Neuronal stem cell (in vitro differentiated cells): ENCODE measurements around the gene WFDC5.
"Not testable (repeated sequence)": the region's sequence is repeated elsewhere in the genome, so short reads cannot be mapped to it uniquely, and the experiment has no call there.

Experiments used
- DNase-seq: peaks from one replicate; pipeline ENCODE4 v3.0.0-alpha.2; 2013; ENCODE audit warnings: low spot score
- H2AFZ ChIP-seq: one replicate; pipeline ENCODE4 v1.6.1; 2013; ENCODE audit warnings: mild to moderate bottlenecking, low read length, inconsistent platforms
- H2AK5ac ChIP-seq: 2 replicates; pipeline ENCODE4 v1.6.1; 2013; ENCODE audit warnings: low read depth, mild to moderate bottlenecking, inconsistent platforms, low read length, moderate library complexity, mixed read lengths
- H2BK120ac ChIP-seq: 2 replicates; pipeline ENCODE4 v1.6.1; 2013; ENCODE audit warnings: low read depth, mild to moderate bottlenecking, inconsistent platforms, low read length, moderate library complexity, mixed read lengths
- H2BK12ac ChIP-seq: one replicate; pipeline ENCODE4 v1.6.1; 2013; ENCODE audit warnings: low read length, inconsistent platforms
- H2BK15ac ChIP-seq: 2 replicates; pipeline ENCODE4 v1.6.1; 2013; ENCODE audit warnings: mild to moderate bottlenecking, low read length, inconsistent platforms, mixed read lengths
- H2BK5ac ChIP-seq: one replicate; pipeline ENCODE4 v1.6.1; 2013; ENCODE audit warnings: inconsistent platforms, mild to moderate bottlenecking, low read length, moderate library complexity
- H3K14ac ChIP-seq: one replicate; pipeline ENCODE4 v1.6.1; 2013; ENCODE audit warnings: low read length, inconsistent platforms
- H3K18ac ChIP-seq: 2 replicates; pipeline ENCODE4 v1.6.1; 2013; ENCODE audit warnings: low read length, inconsistent platforms
- H3K23ac ChIP-seq: 2 replicates; pipeline ENCODE4 v1.6.1; 2013; ENCODE audit warnings: low read depth, mild to moderate bottlenecking, mixed read lengths, low read length, inconsistent platforms; ENCODE audit not compliant: poor library complexity
- H3K27ac ChIP-seq: replicated peaks from 3 replicates; pipeline ENCODE4 v1.5.1; 2013; ENCODE audit warnings: low read length, inconsistent platforms
- H3K27me3 ChIP-seq, 3 experiments: 2 replicates each; pipeline ENCODE4 v1.6.1; 2013; ENCODE audit warnings: low read length in 3 of 3, mild to moderate bottlenecking in 2 of 3, inconsistent platforms in 1 of 3, low read depth in 1 of 3, mixed read lengths in 1 of 3, moderate library complexity in 1 of 3; ENCODE audit not compliant: control insufficient read depth in 3 of 3, insufficient read depth in 3 of 3
- H3K36me3 ChIP-seq, 2 donors: replicated peaks in 1 of 2; 2 replicates each; pipeline ENCODE4 v1.6.1; 2013; ENCODE audit warnings: low read length in 2 of 2; ENCODE audit not compliant: control insufficient read depth in 2 of 2, insufficient read depth in 2 of 2
- H3K4ac ChIP-seq: 2 replicates; pipeline ENCODE4 v1.6.1; 2013; ENCODE audit warnings: inconsistent platforms, mild to moderate bottlenecking, low read length, moderate library complexity
- H3K4me1 ChIP-seq, 2 donors: 1 replicate in 1 of 2; 2 replicates in 1 of 2; pipeline ENCODE4 v1.6.1; 2013; ENCODE audit warnings: low read length in 2 of 2, low read depth in 1 of 2; ENCODE audit not compliant: control insufficient read depth in 2 of 2, insufficient read depth in 1 of 2
- H3K4me2 ChIP-seq: one replicate; pipeline ENCODE4 v1.6.1; 2013; ENCODE audit warnings: mild to moderate bottlenecking, low read length, inconsistent platforms; ENCODE audit not compliant: insufficient read depth, poor library complexity, severe bottlenecking
- H3K4me3 ChIP-seq, 2 donors: 2 replicates each; pipeline ENCODE4 v1.5.1; 2013; ENCODE audit warnings: low read length in 2 of 2, mild to moderate bottlenecking in 2 of 2, inconsistent platforms in 1 of 2, moderate library complexity in 1 of 2
- H3K79me1 ChIP-seq: one replicate; pipeline ENCODE4 v1.6.1; 2013; ENCODE audit warnings: low read depth, mild to moderate bottlenecking, inconsistent platforms, low read length, moderate library complexity
- H3K9ac ChIP-seq: one replicate; pipeline ENCODE4 v1.6.1; 2013; ENCODE audit warnings: mild to moderate bottlenecking, low read depth, low read length, inconsistent platforms; ENCODE audit not compliant: poor library complexity
- H3K9me3 ChIP-seq, 2 donors: replicated peaks in 1 of 2; 2 replicates each; pipeline versions ENCODE3 to v1.6.1; 2013; ENCODE audit warnings: low read length in 2 of 2, mild to moderate bottlenecking in 2 of 2, inconsistent platforms in 1 of 2, low read depth in 1 of 2, mixed read lengths in 1 of 2, moderate library complexity in 1 of 2; ENCODE audit not compliant: control insufficient read depth in 2 of 2, insufficient read depth in 1 of 2
- H4K8ac ChIP-seq: one replicate; pipeline ENCODE4 v1.6.1; 2013; ENCODE audit warnings: low read depth, mild to moderate bottlenecking, inconsistent platforms, low read length, moderate library complexity
- H4K91ac ChIP-seq: one replicate; pipeline ENCODE4 v1.6.1; 2013; ENCODE audit warnings: low read length, low read depth, mild to moderate bottlenecking, inconsistent platforms; ENCODE audit not compliant: poor library complexity
- WGBS, 2 donors: extraction: QIAGEN DNeasy Blood & Tissue Kit; methylation state at CpG; one replicate each; pipeline ENCODE4 v1.1.7; 2013; ENCODE audit warnings: missing lambda C conversion rate in 2 of 2, mixed read lengths in 1 of 2; ENCODE audit not compliant: insufficient read length in 2 of 2, insufficient replicate concordance in 1 of 2; ENCODE audit errors: extremely low coverage in 2 of 2; 5-methylcytosine and 5-hydroxymethylcytosine counted together

The WFDC5 gene

GRCh38 chr20:45154794-45155193 is 39.8 kb upstream of the WFDC5 start:
- not testable (repeated sequence) for H3K4me1 ChIP-seq, H4K91ac ChIP-seq, H2BK15ac ChIP-seq, DNase-seq, H3K9me3 ChIP-seq, H3K4ac ChIP-seq, H3K79me1 ChIP-seq, H3K27me3 ChIP-seq, H2AK5ac ChIP-seq, H4K8ac ChIP-seq, H3K14ac ChIP-seq, H2BK5ac ChIP-seq, H3K36me3 ChIP-seq, H3K9ac ChIP-seq, H3K4me2 ChIP-seq, H3K27ac ChIP-seq, H2AFZ ChIP-seq, H2BK120ac ChIP-seq, H2BK12ac ChIP-seq, H3K4me3 ChIP-seq, H3K18ac ChIP-seq, H3K23ac ChIP-seq
- no CpG with 5 or more reads among the region's 1 CpG for WGBS, 2 donors

- H4K8ac ChIP-seq, result no peak overlapping the region
- H2BK5ac ChIP-seq, result no peak overlapping the region
- H3K27ac ChIP-seq, result no peak overlapping the region
- no peak overlapping the region for H2BK12ac ChIP-seq
- no peak overlapping the region for H2AK5ac ChIP-seq
- H3K14ac ChIP-seq, result no peak overlapping the region
- no peak overlapping the region for H3K9ac ChIP-seq
- no CpG with 5 or more reads among the region's 3 CpGs for WGBS, 2 donors
- no peak overlapping the region for H3K4me2 ChIP-seq
- H2BK15ac ChIP-seq, result no peak overlapping the region
- H3K27me3 ChIP-seq, result peaks cover 0 to 6% (median 0%) of the 10 kb centered on the region in 3 experiments
- no peak overlapping the region for H4K91ac ChIP-seq
- no peak overlapping the region for H3K23ac ChIP-seq
- H2BK120ac ChIP-seq, result no peak overlapping the region
- H3K4me1 ChIP-seq, result no peaks in the 10 kb centered on the region
- no peak overlapping the region for H2AFZ ChIP-seq
- no peaks in the 10 kb centered on the region for H3K9me3 ChIP-seq
- no peak overlapping the region for H3K18ac ChIP-seq
- no peak overlapping the region for H3K4me3 ChIP-seq
- no peak for DNase-seq
- H3K4ac ChIP-seq, result no peak overlapping the region
- H3K79me1 ChIP-seq, result no peaks in the 10 kb centered on the region
- H3K36me3 ChIP-seq, result no peaks in the 10 kb centered on the region
Observed at GRCh38 chr20:45154183-45154582, 39.2 kb upstream of the WFDC5 start.

- no peak overlapping the region for H3K4ac ChIP-seq
- H3K27ac ChIP-seq, result no peak overlapping the region
- no peak overlapping the region for H3K14ac ChIP-seq
- H3K4me1 ChIP-seq, result no peaks in the 10 kb centered on the region
- no CpG with 5 or more reads among the region's 1 CpG for WGBS, 2 donors
- no peak overlapping the region for H3K4me3 ChIP-seq
- H4K8ac ChIP-seq, result no peak overlapping the region
- H3K18ac ChIP-seq, result no peak overlapping the region
- no peaks in the 10 kb centered on the region for H3K36me3 ChIP-seq
- no peak overlapping the region for H2BK12ac ChIP-seq
- no peak overlapping the region for H2BK120ac ChIP-seq
- no peak overlapping the region for H4K91ac ChIP-seq
- H3K27me3 ChIP-seq, result peaks cover 0 to 6% (median 0%) of the 10 kb centered on the region in 3 experiments
- no peak overlapping the region for H3K23ac ChIP-seq
- H2AK5ac ChIP-seq, result no peak overlapping the region
- H3K9ac ChIP-seq, result no peak overlapping the region
- no peaks in the 10 kb centered on the region for H3K79me1 ChIP-seq
- H3K4me2 ChIP-seq, result no peak overlapping the region
- H2BK5ac ChIP-seq, result no peak overlapping the region
- no peak for DNase-seq
- H2BK15ac ChIP-seq, result no peak overlapping the region
- H3K9me3 ChIP-seq, result no peaks in the 10 kb centered on the region
- H2AFZ ChIP-seq, result no peak overlapping the region
Observed at GRCh38 chr20:45153752-45154151, 38.8 kb upstream of the WFDC5 start.

GRCh38 chr20:45153147-45153546 is 38.2 kb upstream of the WFDC5 start:
- Histone ChIP-seq H2BK12ac (no peak overlapping the region), H3K23ac (no peak overlapping the region), H3K27ac (no peak overlapping the region), H3K9ac (no peak overlapping the region), H3K14ac (no peak overlapping the region), H3K27me3 (peaks cover 0 to 6% (median 0%) of the 10 kb centered on the region in 3 experiments), H2AFZ (no peak overlapping the region), H3K9me3 (no peaks in the 10 kb centered on the region), H3K79me1 (no peaks in the 10 kb centered on the region), H3K4me2 (no peak overlapping the region), H3K36me3 (no peaks in the 10 kb centered on the region), H2AK5ac (no peak overlapping the region), H3K4me1 (no peaks in the 10 kb centered on the region), H3K4ac (no peak overlapping the region), H3K4me3 (peak overlapping the region in 1 of 2 donors; percentile 20), H3K18ac (no peak overlapping the region), H4K91ac (no peak overlapping the region), H4K8ac (no peak overlapping the region), H2BK15ac (no peak overlapping the region), H2BK5ac (no peak overlapping the region), H2BK120ac (no peak overlapping the region)
- WGBS, 2 donors, result no CpG with 5 or more reads among the region's 3 CpGs
- no peak for DNase-seq
